SK-N-SH treated with all-trans-retinoic acid at 6 μM for 48 hours (cell line): ENCODE measurements around the gene GBE1.

Experiments used
- ATAC-seq: fragments of 200-7000 bp; cut with Tn5 transposase; 3 replicates; pipeline ENCODE4 v1.9.1; 2020; ENCODE audit warnings: mild to moderate bottlenecking, moderate library complexity
- ARNTL ChIP-seq: fragments of 450-650 bp; formaldehyde crosslinking; IDR thresholded peaks from 2 replicates; pipeline ENCODE4 v1.5.0; 2020; ENCODE audit warnings: low read depth, mild to moderate bottlenecking, moderate library complexity, borderline replicate concordance
- BACH2 ChIP-seq: fragments of 250-450 bp; sonication (Bioruptor Pico); IDR thresholded peaks from 2 replicates; pipeline ENCODE4 v1.9.0; 2021; ENCODE audit warnings: mild to moderate bottlenecking, borderline replicate concordance
- ISL1 ChIP-seq: fragments of 250-450 bp; sonication (Bioruptor Pico); IDR thresholded peaks from 2 replicates; pipeline ENCODE4 v2.1.2; 2022; ENCODE audit warnings: mild to moderate bottlenecking, moderate library complexity
- OSR1 ChIP-seq: fragments of 250-450 bp; sonication (Bioruptor Pico); IDR thresholded peaks from 2 replicates; pipeline ENCODE4 v1.8.0; 2022; ENCODE audit warnings: moderate library complexity, mild to moderate bottlenecking, inconsistent platforms
- PPARA ChIP-seq: fragments of 250-450 bp; sonication (Bioruptor Pico); IDR thresholded peaks from 2 replicates; pipeline ENCODE4 v1.5.0; 2020; ENCODE audit warnings: mild to moderate bottlenecking, borderline replicate concordance
- RARB ChIP-seq: fragments of 250-450 bp; sonication (Bioruptor Pico); IDR thresholded peaks from 2 replicates; pipeline ENCODE4 v1.8.0; 2021; ENCODE audit warnings: mild to moderate bottlenecking, moderate library complexity
- SNAI2 ChIP-seq: fragments of 250-450 bp; sonication (Bioruptor Pico); IDR thresholded peaks from 2 replicates; pipeline ENCODE4 v1.5.0; 2020; ENCODE audit warnings: mild to moderate bottlenecking, moderate library complexity
- TCF4 ChIP-seq: fragments of 250-450 bp; sonication (Bioruptor Pico); IDR thresholded peaks from 2 replicates; pipeline ENCODE4 v1.8.0; 2021; ENCODE audit warnings: mild to moderate bottlenecking, moderate library complexity, borderline replicate concordance
- TOX ChIP-seq: fragments of 250-450 bp; sonication (Bioruptor Pico); IDR thresholded peaks from 2 replicates; pipeline ENCODE4 v1.8.0; 2021; ENCODE audit warnings: mild to moderate bottlenecking, moderate library complexity, borderline replicate concordance
- ZFP3 ChIP-seq: fragments of 250-450 bp; sonication (Bioruptor Pico); IDR thresholded peaks from 2 replicates; pipeline ENCODE4 v1.5.0; 2020; ENCODE audit warnings: mild to moderate bottlenecking, moderate library complexity
- ZFP30 ChIP-seq: fragments of 450-650 bp; formaldehyde crosslinking; IDR thresholded peaks from 2 replicates; pipeline ENCODE4 v1.5.0; 2022; ENCODE audit warnings: mild to moderate bottlenecking, moderate library complexity
- ZNF565 ChIP-seq: fragments of 450-650 bp; formaldehyde crosslinking; conservative IDR thresholded peaks from 2 replicates; pipeline ENCODE4 v1.5.0; 2020; ENCODE audit warnings: low read depth, mild to moderate bottlenecking, moderate library complexity
- ZNF70 ChIP-seq: fragments of 450-650 bp; formaldehyde crosslinking; IDR thresholded peaks from 2 replicates; pipeline ENCODE4 v1.5.0; 2020; ENCODE audit warnings: mild to moderate bottlenecking, moderate library complexity
- ZNF8 ChIP-seq: fragments of 450-650 bp; formaldehyde crosslinking; IDR thresholded peaks from 2 replicates; pipeline ENCODE4 v1.5.0; 2020; ENCODE audit warnings: mild to moderate bottlenecking, moderate library complexity
- TF ChIP-seq, protein P1 (sequence below): fragments of 250-450 bp; sonication (Bioruptor Pico); IDR thresholded peaks from 2 replicates; pipeline ENCODE4 v1.5.1; 2020; ENCODE audit warnings: low read depth, mild to moderate bottlenecking, moderate library complexity
- TF ChIP-seq, protein P2 (sequence below): fragments of 250-450 bp; sonication (Bioruptor Pico); IDR thresholded peaks from 2 replicates; pipeline ENCODE4 v1.8.0; 2020; ENCODE audit warnings: mild to moderate bottlenecking, moderate library complexity, borderline replicate concordance
- TF ChIP-seq, protein P3 (sequence below): fragments of 250-450 bp; sonication (Bioruptor Pico); IDR thresholded peaks from 2 replicates; pipeline ENCODE4 v1.8.0; 2021; ENCODE audit warnings: low read depth, mild to moderate bottlenecking, moderate library complexity, borderline replicate concordance
- TF ChIP-seq, protein P4 (sequence below): fragments of 250-450 bp; sonication (Bioruptor Pico); IDR thresholded peaks from 2 replicates; pipeline ENCODE4 v1.5.1; 2021; ENCODE audit warnings: mild to moderate bottlenecking, moderate library complexity

Gene GBE1

DNA sequence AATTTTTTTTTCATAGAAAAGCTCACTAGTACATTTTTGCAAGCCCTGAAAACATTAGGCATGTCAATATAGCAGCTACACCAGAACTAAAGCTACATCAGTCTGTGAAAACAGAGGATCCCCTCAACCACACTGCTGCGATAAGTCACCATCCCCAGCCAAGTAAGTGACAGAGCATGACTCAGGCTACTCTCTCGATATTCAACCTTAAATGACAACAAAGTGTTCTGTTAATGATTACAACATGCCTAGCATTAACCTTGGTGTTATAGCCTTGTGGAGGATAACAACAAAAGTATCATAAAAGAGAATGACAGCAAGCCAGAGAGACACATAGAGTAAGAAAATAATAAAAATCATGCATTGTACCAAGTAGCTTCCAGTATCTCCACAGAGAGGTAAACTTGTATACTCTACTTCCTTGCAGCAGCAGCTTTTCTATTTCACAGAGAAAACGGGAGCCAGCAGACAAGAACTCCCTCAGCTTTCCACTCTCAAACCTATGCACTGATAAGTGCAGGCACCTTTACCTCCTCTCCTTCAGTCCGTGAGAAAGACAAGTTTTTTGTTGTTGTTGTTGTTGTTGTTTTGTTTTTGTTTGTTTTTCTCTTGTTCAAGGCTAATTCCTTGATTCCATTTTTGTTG is 76.6 kb downstream of the GBE1 start:
- peak; percentile 63 for ATAC-seq
- TF ChIP-seq ZFP3 (CRISPR knock-in tag) = no peak
- TF ChIP-seq ZFP30 (CRISPR knock-in tag) = no peak
- no peak for TF ChIP-seq ZNF8 (CRISPR knock-in tag)
- TF ChIP-seq ZNF70 (CRISPR knock-in tag) = no peak
- no peak for TF ChIP-seq SNAI2 (CRISPR knock-in tag)
- TF ChIP-seq, protein P1, sequence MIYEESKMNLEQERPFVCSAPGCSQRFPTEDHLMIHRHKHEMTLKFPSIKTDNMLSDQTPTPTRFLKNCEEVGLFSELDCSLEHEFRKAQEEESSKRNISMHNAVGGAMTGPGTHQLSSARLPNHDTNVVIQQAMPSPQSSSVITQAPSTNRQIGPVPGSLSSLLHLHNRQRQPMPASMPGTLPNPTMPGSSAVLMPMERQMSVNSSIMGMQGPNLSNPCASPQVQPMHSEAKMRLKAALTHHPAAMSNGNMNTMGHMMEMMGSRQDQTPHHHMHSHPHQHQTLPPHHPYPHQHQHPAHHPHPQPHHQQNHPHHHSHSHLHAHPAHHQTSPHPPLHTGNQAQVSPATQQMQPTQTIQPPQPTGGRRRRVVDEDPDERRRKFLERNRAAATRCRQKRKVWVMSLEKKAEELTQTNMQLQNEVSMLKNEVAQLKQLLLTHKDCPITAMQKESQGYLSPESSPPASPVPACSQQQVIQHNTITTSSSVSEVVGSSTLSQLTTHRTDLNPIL (CRISPR knock-in tag) = no peak
- TF ChIP-seq, all 23 proteins: peak for 0

DNA sequence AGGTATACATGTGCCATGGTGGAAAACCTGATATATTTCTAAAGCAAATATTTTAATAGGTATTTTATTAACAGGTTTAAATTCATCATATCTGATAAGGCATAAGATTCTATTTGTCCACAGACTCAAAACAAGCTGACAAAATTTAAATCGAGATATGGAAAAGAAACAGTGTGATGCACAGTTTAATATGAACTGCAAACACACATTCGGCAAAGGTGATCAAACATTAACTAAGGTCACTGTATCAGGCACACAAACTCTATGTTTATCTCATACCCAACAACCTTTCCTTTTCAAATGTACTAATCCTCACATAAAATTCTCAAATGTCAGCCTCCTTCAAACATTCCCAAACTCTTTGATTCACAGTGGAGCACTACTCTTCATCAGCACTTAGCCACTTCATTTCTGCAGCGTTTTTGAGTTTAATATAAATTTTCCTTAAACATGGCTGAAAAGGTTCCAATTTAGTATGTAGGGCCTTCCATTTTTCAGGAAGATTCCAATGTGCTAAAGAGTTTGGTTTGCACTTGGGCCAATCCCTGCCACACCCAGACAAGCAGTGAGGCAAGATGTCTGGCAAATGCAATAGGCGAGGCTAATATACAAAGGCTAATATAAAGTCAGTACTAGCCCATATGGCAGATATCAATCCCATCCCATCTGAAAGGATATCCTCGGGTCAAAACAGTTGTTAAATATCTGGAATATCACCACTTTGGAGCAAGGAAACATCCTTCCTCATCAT is 84.6 kb downstream of the GBE1 start:
- ATAC-seq = no peak
- TF ChIP-seq ZNF8 (CRISPR knock-in tag) = no peak
- no peak for TF ChIP-seq ZNF70 (CRISPR knock-in tag)
- TF ChIP-seq, protein P2, sequence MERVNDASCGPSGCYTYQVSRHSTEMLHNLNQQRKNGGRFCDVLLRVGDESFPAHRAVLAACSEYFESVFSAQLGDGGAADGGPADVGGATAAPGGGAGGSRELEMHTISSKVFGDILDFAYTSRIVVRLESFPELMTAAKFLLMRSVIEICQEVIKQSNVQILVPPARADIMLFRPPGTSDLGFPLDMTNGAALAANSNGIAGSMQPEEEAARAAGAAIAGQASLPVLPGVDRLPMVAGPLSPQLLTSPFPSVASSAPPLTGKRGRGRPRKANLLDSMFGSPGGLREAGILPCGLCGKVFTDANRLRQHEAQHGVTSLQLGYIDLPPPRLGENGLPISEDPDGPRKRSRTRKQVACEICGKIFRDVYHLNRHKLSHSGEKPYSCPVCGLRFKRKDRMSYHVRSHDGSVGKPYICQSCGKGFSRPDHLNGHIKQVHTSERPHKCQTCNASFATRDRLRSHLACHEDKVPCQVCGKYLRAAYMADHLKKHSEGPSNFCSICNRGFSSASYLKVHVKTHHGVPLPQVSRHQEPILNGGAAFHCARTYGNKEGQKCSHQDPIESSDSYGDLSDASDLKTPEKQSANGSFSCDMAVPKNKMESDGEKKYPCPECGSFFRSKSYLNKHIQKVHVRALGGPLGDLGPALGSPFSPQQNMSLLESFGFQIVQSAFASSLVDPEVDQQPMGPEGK (CRISPR knock-in tag) = no peak
- TF ChIP-seq, protein P3, sequence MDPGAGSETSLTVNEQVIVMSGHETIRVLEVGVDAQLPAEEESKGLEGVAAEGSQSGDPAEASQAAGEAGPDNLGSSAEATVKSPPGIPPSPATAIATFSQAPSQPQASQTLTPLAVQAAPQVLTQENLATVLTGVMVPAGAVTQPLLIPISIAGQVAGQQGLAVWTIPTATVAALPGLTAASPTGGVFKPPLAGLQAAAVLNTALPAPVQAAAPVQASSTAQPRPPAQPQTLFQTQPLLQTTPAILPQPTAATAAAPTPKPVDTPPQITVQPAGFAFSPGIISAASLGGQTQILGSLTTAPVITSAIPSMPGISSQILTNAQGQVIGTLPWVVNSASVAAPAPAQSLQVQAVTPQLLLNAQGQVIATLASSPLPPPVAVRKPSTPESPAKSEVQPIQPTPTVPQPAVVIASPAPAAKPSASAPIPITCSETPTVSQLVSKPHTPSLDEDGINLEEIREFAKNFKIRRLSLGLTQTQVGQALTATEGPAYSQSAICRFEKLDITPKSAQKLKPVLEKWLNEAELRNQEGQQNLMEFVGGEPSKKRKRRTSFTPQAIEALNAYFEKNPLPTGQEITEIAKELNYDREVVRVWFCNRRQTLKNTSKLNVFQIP (CRISPR knock-in tag) = no peak
- TF ChIP-seq OSR1 (CRISPR knock-in tag) = no peak
- TF ChIP-seq ZFP30 (CRISPR knock-in tag) = no peak
- TF ChIP-seq, all 23 proteins: peak for 0

DNA sequence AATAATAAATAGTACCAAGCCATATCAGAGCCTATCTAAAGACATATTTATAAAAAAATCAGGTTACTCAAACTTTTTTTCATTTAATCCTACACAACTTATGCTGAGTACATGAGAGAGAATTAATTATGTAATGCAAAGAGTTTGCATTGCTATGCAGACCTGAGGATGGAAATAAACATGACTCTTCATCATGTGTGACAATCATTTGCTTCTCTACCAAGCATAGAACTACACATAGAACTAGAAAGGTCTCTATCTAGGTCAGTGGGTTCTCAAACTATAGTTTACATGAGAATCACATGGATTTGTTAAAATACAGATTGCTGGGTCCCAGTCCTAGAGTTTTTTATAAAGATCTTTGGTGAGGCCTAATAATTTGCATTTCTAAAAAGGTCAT is 86.8 kb downstream of the GBE1 start:
- no peak for ATAC-seq
- TF ChIP-seq ZNF8 (CRISPR knock-in tag) (no peak), TCF4 (CRISPR knock-in tag) (no peak), TOX (CRISPR knock-in tag) (no peak), ISL1 (no peak)

DNA sequence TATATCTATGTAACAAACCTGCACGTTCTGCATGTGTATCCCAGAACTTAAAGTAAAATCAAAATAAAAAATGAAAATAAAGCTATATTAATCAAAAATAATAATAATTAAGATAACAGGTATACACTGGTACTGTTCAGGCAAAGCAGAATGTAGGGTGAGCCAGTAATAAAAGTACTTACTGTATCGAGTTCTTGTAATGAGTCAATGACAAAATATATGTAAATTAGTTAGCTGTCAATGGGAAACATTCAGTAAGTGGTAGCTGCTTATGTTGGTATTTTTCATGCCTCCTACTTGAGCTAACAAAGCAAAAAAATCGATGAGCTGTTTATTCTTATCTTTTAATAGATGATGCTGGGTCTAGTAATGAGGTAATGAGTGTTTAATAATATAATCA is 93.2 kb downstream of the GBE1 start:
- ATAC-seq = no peak
- TF ChIP-seq, protein P4, sequence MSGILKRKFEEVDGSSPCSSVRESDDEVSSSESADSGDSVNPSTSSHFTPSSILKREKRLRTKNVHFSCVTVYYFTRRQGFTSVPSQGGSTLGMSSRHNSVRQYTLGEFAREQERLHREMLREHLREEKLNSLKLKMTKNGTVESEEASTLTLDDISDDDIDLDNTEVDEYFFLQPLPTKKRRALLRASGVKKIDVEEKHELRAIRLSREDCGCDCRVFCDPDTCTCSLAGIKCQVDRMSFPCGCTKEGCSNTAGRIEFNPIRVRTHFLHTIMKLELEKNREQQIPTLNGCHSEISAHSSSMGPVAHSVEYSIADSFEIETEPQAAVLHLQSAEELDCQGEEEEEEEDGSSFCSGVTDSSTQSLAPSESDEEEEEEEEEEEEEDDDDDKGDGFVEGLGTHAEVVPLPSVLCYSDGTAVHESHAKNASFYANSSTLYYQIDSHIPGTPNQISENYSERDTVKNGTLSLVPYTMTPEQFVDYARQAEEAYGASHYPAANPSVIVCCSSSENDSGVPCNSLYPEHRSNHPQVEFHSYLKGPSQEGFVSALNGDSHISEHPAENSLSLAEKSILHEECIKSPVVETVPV (CRISPR knock-in tag) = no peak
- TF ChIP-seq ARNTL (CRISPR knock-in tag) = no peak
- TF ChIP-seq ZNF8 (CRISPR knock-in tag) = no peak
- TF ChIP-seq TOX (CRISPR knock-in tag) = no peak
- TF ChIP-seq, protein P3 (CRISPR knock-in tag) = no peak
- no peak for TF ChIP-seq ISL1
- TF ChIP-seq BACH2 (CRISPR knock-in tag) = no peak
- no peak for TF ChIP-seq RARB
- no peak for TF ChIP-seq PPARA
- TF ChIP-seq ZNF565 (CRISPR knock-in tag) = no peak
